ENCODE data around the gene VDAC2.
A peak's percentile ranks its signal among the peaks of the same experiment; 100 is the strongest.

VDAC2 gene

DNA sequence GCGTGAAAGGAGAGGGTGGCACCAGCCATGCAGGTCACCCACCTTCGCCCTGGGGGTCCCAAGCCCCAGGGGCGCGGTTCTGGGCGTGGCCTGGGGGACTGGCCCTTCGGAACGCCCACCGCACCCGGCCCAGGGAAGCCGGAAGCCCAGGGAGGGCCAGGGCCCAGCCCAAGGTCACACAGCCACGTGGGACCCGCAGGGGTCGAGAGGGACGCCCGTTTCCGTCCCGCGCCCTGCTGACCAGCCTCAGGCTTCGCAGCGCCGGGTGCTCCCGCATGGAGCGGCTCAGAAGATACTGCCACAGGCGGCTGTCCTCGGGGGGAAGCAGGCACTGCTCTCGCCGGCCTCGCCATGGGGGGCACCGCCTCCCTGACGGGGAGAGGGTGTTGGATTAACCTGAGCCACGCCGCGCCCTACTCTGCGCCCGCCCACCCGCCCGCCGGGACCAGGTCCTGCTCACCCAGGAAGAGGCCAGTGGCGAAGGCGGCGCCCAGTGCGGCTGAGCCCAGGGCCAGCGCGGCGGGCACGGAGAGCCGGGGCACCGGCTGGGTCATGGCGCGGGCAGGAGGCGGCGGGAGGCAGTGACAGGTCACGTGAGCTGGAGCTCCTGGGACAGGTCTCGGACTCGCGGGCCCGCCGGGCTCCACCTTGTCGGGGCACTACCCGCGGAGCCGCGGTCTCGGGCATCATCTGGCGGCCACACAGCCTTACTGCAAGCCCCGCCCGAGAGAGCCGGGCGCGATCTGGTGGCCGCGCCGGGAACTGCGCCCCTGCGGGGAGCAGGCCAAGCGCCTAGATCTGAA is 25.0 kb downstream of the VDAC2 start, which contains the start of gene COMTD1:
Gene COMTD1, minus strand, starts transcription at position 583 of the 803 bp plus-strand sequence. Its CDS starts 29 bp downstream, at position 554.
- Histone ChIP-seq H3K4me3 (ENCODE audit: low read length in 2 of 2) (peak within 1 kb of the TSS; percentile 70 to 77), H3K27me3 (ENCODE audit: control insufficient read depth in 2 of 2, insufficient read depth in 2 of 2, low read length in 2 of 2) (no peaks in the 10 kb centered on the region), H3K27ac (ENCODE audit: low read depth in 2 of 2, low read length in 2 of 2) (peak within 1 kb of the TSS; percentile 91 to 92), H3K36me3 (ENCODE audit: control insufficient read depth in 2 of 2, insufficient read depth in 2 of 2, low read length in 2 of 2) (peaks cover 19 to 23% of the 10 kb centered on the region in 2 donors), H3K9ac (ENCODE audit: low read depth in 1 of 2, low read length in 2 of 2) (peak within 1 kb of the TSS; percentile 72 to 86), H3K4me1 (ENCODE audit: control insufficient read depth in 2 of 2, insufficient read depth in 2 of 2, low read length in 2 of 2) (peaks cover 19 to 22% of the 10 kb centered on the region in 2 donors), H3K9me3 (ENCODE audit: control insufficient read depth in 2 of 2, low read length in 2 of 2) (no peaks in the 10 kb centered on the region)

DNA sequence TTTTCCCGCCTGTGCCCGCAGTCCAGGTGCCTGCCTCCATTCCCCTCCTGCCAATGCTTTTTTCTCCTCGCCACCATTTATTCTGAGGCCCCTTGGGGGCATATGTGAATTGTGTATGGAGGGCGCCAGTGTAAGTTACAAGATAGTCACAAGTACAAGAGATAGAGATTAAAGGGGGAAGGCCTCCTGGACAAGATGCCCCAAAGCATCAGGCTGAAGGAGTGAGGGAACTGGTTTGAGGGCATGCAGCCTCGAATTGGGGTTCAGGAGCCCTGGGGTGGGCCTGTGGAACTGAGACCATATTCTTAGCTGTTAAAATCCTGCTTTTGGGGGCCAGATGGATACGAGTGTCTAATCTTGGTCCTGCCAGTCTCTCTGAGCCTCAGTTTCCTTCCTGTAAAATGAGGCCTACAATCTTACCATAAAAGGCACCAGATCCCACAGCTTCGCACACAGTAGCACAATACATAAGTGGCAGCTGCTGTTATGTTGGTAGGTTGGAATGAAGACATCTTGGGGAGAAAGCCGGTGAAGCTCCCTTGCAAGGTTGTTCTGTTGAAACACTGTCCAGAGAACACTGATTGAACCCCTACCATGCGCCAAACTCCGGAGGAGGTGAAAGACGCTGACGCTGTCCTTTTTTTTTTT is 25.7 kb downstream of the VDAC2 start:
- Histone ChIP-seq H3K9ac (ENCODE audit: low read depth in 1 of 2, low read length in 2 of 2) (peak overlapping the region; percentile 9 to 14), H3K4me3 (ENCODE audit: low read length in 2 of 2) (peak overlapping the region in 1 of 2 donors; percentile 22), H3K27ac (ENCODE audit: low read depth in 2 of 2, low read length in 2 of 2) (no peak overlapping the region), H3K36me3 (ENCODE audit: control insufficient read depth in 2 of 2, insufficient read depth in 2 of 2, low read length in 2 of 2) (peaks cover 16 to 20% of the 10 kb centered on the region in 2 donors), H3K9me3 (ENCODE audit: control insufficient read depth in 2 of 2, low read length in 2 of 2) (no peaks in the 10 kb centered on the region), H3K4me1 (ENCODE audit: control insufficient read depth in 2 of 2, insufficient read depth in 2 of 2, low read length in 2 of 2) (peaks cover 19 to 22% of the 10 kb centered on the region in 2 donors), H3K27me3 (ENCODE audit: control insufficient read depth in 2 of 2, insufficient read depth in 2 of 2, low read length in 2 of 2) (no peaks in the 10 kb centered on the region)

DNA sequence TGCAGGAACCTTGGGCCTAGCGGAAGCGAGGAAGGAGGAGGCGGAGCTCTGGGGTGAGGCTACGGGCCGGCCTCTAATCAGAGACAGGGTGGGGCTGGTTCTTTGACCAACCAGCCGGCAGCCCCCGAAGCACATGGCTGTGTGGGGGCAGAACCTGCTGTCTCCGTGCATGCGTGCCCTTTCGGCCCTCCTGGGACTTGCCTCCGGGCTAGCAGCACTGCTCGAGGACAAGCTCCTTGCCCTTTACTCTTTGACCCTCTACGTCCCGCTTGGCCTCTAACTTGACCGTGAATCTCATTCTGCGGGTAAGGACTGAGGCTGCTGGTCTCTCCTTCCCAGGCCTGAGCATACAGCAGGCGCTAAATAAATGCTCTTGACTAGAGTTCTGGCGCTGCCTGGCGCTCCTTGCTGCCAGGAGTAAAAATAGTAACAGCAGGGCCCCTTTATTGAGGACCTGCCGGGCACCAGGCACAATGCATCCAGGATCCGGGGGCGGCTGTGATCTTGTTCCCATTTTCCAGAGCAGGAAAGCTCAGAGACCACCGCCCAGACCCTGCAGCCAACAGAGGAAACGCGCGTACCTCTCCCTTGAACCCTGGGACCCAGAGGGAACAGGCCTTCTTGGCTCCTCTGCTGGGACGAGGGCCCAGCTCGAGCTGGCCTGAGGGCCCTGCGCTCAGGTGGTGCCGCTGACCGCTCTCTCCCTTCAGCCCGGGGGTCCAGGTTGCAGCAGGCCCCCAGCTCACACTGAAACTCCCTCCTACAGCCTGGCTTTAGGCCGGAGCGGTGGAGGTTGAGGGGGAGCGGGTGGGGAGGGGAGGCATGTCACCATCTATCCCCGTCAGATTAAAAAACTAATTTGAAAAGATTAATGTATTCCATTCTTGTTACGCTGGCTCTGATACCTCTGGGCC is 27.8 kb downstream of the VDAC2 start:
- no peak overlapping the region for H3K9ac ChIP-seq (ENCODE audit: low read depth in 1 of 2, low read length in 2 of 2)
- no peaks in the 10 kb centered on the region for H3K27me3 ChIP-seq (ENCODE audit: control insufficient read depth in 2 of 2, insufficient read depth in 2 of 2, low read length in 2 of 2)
- H3K36me3 ChIP-seq (ENCODE audit: control insufficient read depth in 2 of 2, insufficient read depth in 2 of 2, low read length in 2 of 2), result peaks cover 0 to 4% of the 10 kb centered on the region in 2 donors
- no peak overlapping the region for H3K4me3 ChIP-seq (ENCODE audit: low read length in 2 of 2)
- H3K27ac ChIP-seq (ENCODE audit: low read depth in 2 of 2, low read length in 2 of 2), result no peak overlapping the region
- H3K9me3 ChIP-seq (ENCODE audit: control insufficient read depth in 2 of 2, low read length in 2 of 2), result no peaks in the 10 kb centered on the region
- peaks cover 21% of the 10 kb centered on the region in 2 donors for H3K4me1 ChIP-seq (ENCODE audit: control insufficient read depth in 2 of 2, insufficient read depth in 2 of 2, low read length in 2 of 2)

DNA sequence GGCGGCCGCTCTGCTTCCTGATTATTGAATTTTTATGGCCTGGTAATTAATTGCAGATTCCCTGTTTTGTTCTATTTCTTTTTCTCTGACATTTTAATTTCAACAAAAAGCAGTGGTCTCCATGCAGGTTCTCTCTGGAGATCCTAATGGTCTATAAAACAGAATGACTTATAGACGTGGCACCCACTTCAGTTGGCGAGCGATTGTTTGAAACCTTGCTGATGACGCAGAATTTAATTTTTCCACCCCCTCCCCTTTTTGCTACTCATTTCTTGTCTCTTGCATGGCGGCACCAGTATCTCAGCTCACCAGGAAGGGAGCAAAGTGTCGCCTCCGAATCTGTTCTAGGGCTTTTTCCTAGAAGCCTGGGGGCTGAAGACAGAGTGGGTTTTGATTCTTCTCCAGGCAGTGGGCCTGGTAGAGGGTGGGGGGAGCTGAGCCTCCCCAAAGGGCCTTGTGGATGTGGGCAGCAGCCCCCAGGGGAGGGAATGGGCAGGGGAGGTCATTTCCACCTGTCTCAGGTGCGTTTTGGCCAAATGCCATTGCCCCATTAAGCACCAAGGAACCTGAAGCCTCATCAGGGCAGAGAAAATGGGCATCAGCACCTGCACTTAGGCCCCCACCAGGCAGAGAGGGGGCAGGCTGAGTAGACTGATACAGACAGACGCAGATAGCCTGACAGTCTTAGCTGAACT is 28.6 kb downstream of the VDAC2 start:
- peaks cover 16 to 27% of the 10 kb centered on the region in 2 donors for H3K4me1 ChIP-seq (ENCODE audit: control insufficient read depth in 2 of 2, insufficient read depth in 2 of 2, low read length in 2 of 2)

DNA sequence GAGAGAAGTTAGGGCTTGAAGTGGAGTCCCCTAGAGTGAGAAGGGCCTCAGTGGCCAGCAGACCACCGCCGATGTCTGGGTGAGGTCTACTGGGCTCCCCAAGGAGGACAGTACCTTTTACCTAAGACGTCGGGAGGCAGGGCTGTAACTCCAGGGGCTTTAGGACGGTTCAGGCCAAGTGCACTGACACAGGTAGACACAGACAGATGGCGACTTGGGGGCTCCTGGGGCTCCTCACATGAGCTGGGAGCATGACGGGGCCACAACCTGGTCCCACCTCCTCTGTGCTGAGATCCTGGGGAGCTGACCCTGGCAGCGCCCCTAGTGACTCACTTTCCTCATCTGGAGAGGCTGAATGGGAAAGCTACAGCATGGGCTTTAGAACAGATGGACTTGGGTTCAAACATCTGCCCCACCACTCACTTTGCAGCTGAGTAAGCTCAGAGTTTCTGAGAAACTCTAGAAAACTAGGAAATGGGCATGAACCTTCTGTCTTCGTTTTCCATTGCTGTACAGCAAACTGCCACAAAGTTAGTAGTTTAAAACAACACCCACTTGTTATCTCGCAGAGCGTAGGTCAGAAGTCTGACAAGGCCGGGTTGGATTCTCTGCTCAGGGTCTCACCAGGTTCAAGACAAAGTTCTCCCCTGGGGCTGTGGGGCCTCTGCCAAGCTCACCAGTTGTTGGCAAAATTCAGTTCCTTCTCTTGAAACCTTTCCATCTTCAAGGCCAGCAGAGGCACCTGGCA is 29.9 kb downstream of the VDAC2 start:
- Histone ChIP-seq H3K9ac (ENCODE audit: low read depth in 1 of 2, low read length in 2 of 2) (no peak overlapping the region), H3K9me3 (ENCODE audit: control insufficient read depth in 2 of 2, low read length in 2 of 2) (no peaks in the 10 kb centered on the region), H3K27ac (ENCODE audit: low read depth in 2 of 2, low read length in 2 of 2) (no peak overlapping the region), H3K36me3 (ENCODE audit: control insufficient read depth in 2 of 2, insufficient read depth in 2 of 2, low read length in 2 of 2) (no peaks in the 10 kb centered on the region), H3K4me3 (ENCODE audit: low read length in 2 of 2) (no peak overlapping the region), H3K4me1 (ENCODE audit: control insufficient read depth in 2 of 2, insufficient read depth in 2 of 2, low read length in 2 of 2) (peaks cover 11 to 33% of the 10 kb centered on the region in 2 donors), H3K27me3 (ENCODE audit: control insufficient read depth in 2 of 2, insufficient read depth in 2 of 2, low read length in 2 of 2) (no peaks in the 10 kb centered on the region)

More for the DNA sequence above, 28.6 kb downstream of the VDAC2 start:
- Histone ChIP-seq H3K27ac (ENCODE audit: low read depth in 2 of 2, low read length in 2 of 2) (no peak overlapping the region), H3K9ac (ENCODE audit: low read depth in 1 of 2, low read length in 2 of 2) (no peak overlapping the region), H3K4me3 (ENCODE audit: low read length in 2 of 2) (no peak overlapping the region), H3K9me3 (ENCODE audit: control insufficient read depth in 2 of 2, low read length in 2 of 2) (no peaks in the 10 kb centered on the region), H3K36me3 (ENCODE audit: control insufficient read depth in 2 of 2, insufficient read depth in 2 of 2, low read length in 2 of 2) (no peaks in the 10 kb centered on the region), H3K27me3 (ENCODE audit: control insufficient read depth in 2 of 2, insufficient read depth in 2 of 2, low read length in 2 of 2) (no peaks in the 10 kb centered on the region)

DNA sequence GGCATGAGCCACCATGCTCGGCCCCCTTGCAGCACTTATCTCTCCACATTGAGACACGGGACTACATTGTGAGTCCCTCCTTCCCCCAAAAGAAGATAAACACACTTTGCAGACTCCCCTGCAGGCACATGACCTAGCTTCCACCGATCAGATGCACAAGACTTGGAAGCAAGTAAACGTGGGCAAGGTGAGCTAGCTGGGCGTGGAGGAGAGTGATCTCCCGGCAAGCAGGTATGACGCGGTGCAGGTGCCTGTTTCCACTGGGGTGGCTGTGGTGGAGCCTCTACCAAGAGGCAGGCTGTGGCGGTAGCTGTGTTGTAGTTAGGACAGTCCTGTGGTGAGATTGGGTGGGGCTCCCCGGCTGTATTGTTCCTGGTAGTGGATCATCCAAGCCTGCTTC is 32.8 kb downstream of the VDAC2 start:
- H3K4me3 ChIP-seq (ENCODE audit: low read length in 2 of 2), result no peak overlapping the region
- no peaks in the 10 kb centered on the region for H3K36me3 ChIP-seq (ENCODE audit: control insufficient read depth in 2 of 2, insufficient read depth in 2 of 2, low read length in 2 of 2)
- H3K9ac ChIP-seq (ENCODE audit: low read depth in 1 of 2, low read length in 2 of 2), result no peak overlapping the region
- no peaks in the 10 kb centered on the region for H3K27me3 ChIP-seq (ENCODE audit: control insufficient read depth in 2 of 2, insufficient read depth in 2 of 2, low read length in 2 of 2)
- H3K9me3 ChIP-seq (ENCODE audit: control insufficient read depth in 2 of 2, low read length in 2 of 2), result no peaks in the 10 kb centered on the region
- H3K27ac ChIP-seq (ENCODE audit: low read depth in 2 of 2, low read length in 2 of 2), result no peak overlapping the region
- H3K4me1 ChIP-seq (ENCODE audit: control insufficient read depth in 2 of 2, insufficient read depth in 2 of 2, low read length in 2 of 2), result peaks cover 10 to 27% of the 10 kb centered on the region in 2 donors

DNA sequence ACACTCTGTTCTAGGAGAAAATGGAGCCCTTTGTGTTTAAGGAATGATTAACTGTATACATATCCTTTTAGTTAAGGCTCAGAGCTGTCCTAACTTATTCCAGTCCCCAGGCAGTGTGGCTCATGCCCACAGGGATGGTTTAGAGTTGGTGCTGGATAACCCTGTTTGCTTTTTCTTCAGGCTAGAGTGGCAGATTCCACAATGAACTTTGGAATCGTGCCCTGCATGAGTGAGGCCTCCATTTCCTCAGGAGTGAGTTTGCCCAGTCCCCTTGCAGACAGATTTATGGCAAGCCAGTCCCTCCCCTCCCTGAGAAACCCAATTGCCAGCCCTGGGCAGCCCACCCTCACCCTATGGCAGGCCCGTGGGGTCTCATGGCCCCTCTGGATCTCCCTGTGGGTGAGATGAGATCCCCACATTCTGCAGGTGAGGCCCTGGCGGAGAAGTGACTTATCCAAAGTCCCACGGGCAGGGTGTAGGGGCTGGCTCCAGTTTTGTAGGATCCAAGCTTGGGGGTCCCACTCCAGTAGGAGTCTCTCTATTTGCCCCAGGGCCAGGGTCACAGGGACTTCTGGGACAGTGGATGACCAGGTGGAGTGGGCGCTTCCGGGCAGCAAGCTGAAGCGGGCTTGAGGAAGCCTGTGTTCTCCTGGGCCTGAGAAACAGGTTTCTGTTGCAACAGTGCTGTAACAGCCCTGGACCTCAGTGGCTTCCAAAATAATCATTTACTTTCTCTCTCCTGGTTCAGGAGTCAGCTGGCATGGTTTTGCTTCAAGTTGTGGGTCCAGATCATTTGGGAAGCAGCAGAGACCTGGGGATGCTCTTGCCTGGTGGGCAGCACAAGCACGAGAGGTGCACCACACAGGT is 34.1 kb downstream of the VDAC2 start:
- H3K36me3 ChIP-seq (ENCODE audit: control insufficient read depth in 2 of 2, insufficient read depth in 2 of 2, low read length in 2 of 2), result no peaks in the 10 kb centered on the region
- H3K4me3 ChIP-seq (ENCODE audit: low read length in 2 of 2), result no peak overlapping the region
- no peak overlapping the region for H3K27ac ChIP-seq (ENCODE audit: low read depth in 2 of 2, low read length in 2 of 2)
- H3K9ac ChIP-seq (ENCODE audit: low read depth in 1 of 2, low read length in 2 of 2), result no peak overlapping the region
- H3K27me3 ChIP-seq (ENCODE audit: control insufficient read depth in 2 of 2, insufficient read depth in 2 of 2, low read length in 2 of 2), result no peaks in the 10 kb centered on the region
- peaks cover 10 to 27% of the 10 kb centered on the region in 2 donors for H3K4me1 ChIP-seq (ENCODE audit: control insufficient read depth in 2 of 2, insufficient read depth in 2 of 2, low read length in 2 of 2)
- H3K9me3 ChIP-seq (ENCODE audit: control insufficient read depth in 2 of 2, low read length in 2 of 2), result no peaks in the 10 kb centered on the region

DNA sequence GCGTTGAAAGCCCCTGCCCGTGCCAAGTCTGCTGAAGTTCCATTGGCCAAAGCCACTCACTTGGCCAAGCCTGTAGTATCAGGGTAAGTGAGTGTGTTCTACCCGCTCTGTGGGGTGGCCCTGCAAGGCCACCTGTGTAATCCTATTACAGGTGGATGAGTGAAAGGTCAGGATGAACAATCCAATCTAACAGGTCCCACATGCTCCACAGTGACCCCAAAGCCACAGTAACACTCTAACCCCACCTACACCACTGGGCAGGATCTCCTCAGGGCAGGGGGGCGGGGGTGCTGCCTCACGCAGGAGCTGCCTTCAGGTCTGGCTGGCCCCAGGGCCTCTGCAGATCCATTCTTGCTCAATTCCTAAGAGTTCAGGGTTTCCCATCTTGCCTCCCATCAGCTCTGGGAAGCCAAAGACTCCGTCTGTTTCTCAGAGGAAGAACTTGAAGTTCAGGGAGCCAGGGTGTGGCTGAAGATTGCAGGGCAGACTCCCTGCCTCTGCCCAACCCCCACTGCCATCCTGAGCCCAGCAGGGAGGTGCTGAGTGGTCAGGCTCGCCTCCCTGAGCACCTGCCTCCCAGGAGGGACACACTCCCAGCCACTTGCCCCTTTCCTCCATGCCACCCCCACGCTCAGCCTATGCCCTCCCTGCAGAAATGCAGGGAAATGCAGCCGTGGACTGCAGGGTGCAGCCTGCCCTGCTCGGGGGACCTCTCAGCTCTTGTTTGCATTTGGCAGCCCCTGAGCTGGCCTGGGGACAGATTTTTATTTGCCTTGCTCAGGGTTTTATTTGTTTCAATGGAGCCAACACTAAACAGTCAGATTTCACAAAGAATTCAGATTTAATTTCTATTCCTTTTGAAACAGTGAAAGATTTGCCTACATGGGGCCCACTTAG is 35.0 kb downstream of the VDAC2 start:
- peaks cover 10 to 27% of the 10 kb centered on the region in 2 donors for H3K4me1 ChIP-seq (ENCODE audit: control insufficient read depth in 2 of 2, insufficient read depth in 2 of 2, low read length in 2 of 2)
- no peaks in the 10 kb centered on the region for H3K27me3 ChIP-seq (ENCODE audit: control insufficient read depth in 2 of 2, insufficient read depth in 2 of 2, low read length in 2 of 2)
- H3K4me3 ChIP-seq (ENCODE audit: low read length in 2 of 2), result no peak overlapping the region
- H3K27ac ChIP-seq (ENCODE audit: low read depth in 2 of 2, low read length in 2 of 2), result no peak overlapping the region
- no peaks in the 10 kb centered on the region for H3K9me3 ChIP-seq (ENCODE audit: control insufficient read depth in 2 of 2, low read length in 2 of 2)
- H3K36me3 ChIP-seq (ENCODE audit: control insufficient read depth in 2 of 2, insufficient read depth in 2 of 2, low read length in 2 of 2), result no peaks in the 10 kb centered on the region
- no peak overlapping the region for H3K9ac ChIP-seq (ENCODE audit: low read depth in 1 of 2, low read length in 2 of 2)
